Glutamatergic neuron (in vitro differentiated cells): Measurements from ENCODE around the gene MARK2. TPM values are rescaled to one million over a fixed set of nuclear protein-coding genes. Genes with fewer than 3 reads are reported as not detected.

Source experiments
- DNase-seq: peaks from one replicate; pipeline ENCODE4 v3.0.0; 2022
- H3K27ac Mint-ChIP-seq: one replicate; pipeline ENCODE4 v1.8.0; 2020; ENCODE audit warnings: mild to moderate bottlenecking, mixed read lengths, inconsistent platforms; ENCODE audit not compliant: unreplicated experiment
- H3K27me3 Mint-ChIP-seq: one replicate; pipeline ENCODE4 v1.8.0; 2020; ENCODE audit warnings: mild to moderate bottlenecking, moderate library complexity, mixed read lengths, inconsistent platforms; ENCODE audit not compliant: unreplicated experiment
- H3K36me3 Mint-ChIP-seq: one replicate; pipeline ENCODE4 v1.8.0; 2020; ENCODE audit warnings: mild to moderate bottlenecking, mixed read lengths, inconsistent platforms; ENCODE audit not compliant: unreplicated experiment
- H3K4me1 Mint-ChIP-seq: one replicate; pipeline ENCODE4 v1.8.0; 2020; ENCODE audit warnings: mild to moderate bottlenecking, low read depth, mixed read lengths, inconsistent platforms; ENCODE audit not compliant: unreplicated experiment
- H3K4me3 Mint-ChIP-seq: one replicate; pipeline ENCODE4 v1.8.0; 2020; ENCODE audit warnings: mild to moderate bottlenecking, mixed read lengths, inconsistent platforms; ENCODE audit not compliant: unreplicated experiment
- H3K9me3 Mint-ChIP-seq: one replicate; pipeline ENCODE4 v1.8.0; 2020; ENCODE audit warnings: mild to moderate bottlenecking, moderate library complexity, mixed read lengths, inconsistent platforms; ENCODE audit not compliant: unreplicated experiment
- total RNA-seq: library from RNA; stranded (reverse); fragmentation: NEBNext Ultra II Directional; extraction: Animal tissue kit (Norgen Biotek cat#: 25700); gene quantifications from one replicate; pipeline ENCODE4 v1.2.1, GENCODE V29; 2021; ENCODE audit not compliant: unreplicated experiment
- TF ChIP-seq, protein P1 (sequence below): fragments of 200-600 bp; sonication (generic); IDR thresholded peaks from one replicate; pipeline ENCODE4 v1.5.0; 2021; ENCODE audit not compliant: partially characterized antibody, unreplicated experiment

The MARK2 gene
- total RNA-seq, 1 donor from 2014 or later: 76.8 TPM

DNA sequence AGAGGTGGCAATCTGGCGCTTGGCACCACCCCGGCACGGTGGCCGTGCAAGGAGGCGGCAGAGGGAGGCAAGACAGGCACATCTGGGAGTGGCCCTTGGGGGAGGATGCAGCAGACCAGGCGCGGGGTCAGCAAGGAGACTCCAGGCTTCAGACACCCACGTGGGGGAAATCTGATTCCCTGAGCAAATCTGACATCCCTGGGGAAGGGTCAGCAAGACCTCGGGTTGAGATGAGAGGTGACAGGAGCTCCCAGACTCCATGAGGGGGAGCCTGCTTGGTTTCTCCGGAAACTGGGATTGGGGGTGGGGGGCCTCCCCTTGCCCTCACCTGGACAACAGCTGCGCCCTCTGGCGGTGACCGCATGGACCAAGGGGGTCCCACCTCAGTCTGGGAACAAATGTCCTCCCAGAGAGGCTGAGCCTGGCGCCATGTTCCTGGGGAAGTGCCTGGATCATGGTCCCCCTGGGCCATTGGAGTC lies 82.1 kb downstream of the MARK2 start:
- H3K27me3 Mint-ChIP-seq: peaks cover 16% of the 10 kb centered on the region
- peaks cover 10% of the 10 kb centered on the region for H3K4me1 Mint-ChIP-seq
- TF ChIP-seq, protein P1, sequence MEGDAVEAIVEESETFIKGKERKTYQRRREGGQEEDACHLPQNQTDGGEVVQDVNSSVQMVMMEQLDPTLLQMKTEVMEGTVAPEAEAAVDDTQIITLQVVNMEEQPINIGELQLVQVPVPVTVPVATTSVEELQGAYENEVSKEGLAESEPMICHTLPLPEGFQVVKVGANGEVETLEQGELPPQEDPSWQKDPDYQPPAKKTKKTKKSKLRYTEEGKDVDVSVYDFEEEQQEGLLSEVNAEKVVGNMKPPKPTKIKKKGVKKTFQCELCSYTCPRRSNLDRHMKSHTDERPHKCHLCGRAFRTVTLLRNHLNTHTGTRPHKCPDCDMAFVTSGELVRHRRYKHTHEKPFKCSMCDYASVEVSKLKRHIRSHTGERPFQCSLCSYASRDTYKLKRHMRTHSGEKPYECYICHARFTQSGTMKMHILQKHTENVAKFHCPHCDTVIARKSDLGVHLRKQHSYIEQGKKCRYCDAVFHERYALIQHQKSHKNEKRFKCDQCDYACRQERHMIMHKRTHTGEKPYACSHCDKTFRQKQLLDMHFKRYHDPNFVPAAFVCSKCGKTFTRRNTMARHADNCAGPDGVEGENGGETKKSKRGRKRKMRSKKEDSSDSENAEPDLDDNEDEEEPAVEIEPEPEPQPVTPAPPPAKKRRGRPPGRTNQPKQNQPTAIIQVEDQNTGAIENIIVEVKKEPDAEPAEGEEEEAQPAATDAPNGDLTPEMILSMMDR: peak; percentile 62
- peak overlapping the region; percentile 79 for H3K4me3 Mint-ChIP-seq
- no peaks in the 10 kb centered on the region for H3K36me3 Mint-ChIP-seq
- H3K27ac Mint-ChIP-seq: peak overlapping the region; percentile 85
- DNase-seq: peak; percentile 68
- H3K9me3 Mint-ChIP-seq: peaks cover 12% of the 10 kb centered on the region

GRCh38 chr11:63922673-63923192 lies 83.8 kb downstream of the MARK2 start:
- H3K27me3 Mint-ChIP-seq: peaks cover 14% of the 10 kb centered on the region
- DNase-seq: no peak
- no peak overlapping the region for H3K4me3 Mint-ChIP-seq
- H3K4me1 Mint-ChIP-seq: peaks cover 8% of the 10 kb centered on the region
- no peaks in the 10 kb centered on the region for H3K36me3 Mint-ChIP-seq
- TF ChIP-seq, protein P1: no peak
- peak overlapping the region; percentile 62 for H3K27ac Mint-ChIP-seq
- peaks cover 12% of the 10 kb centered on the region for H3K9me3 Mint-ChIP-seq

DNA sequence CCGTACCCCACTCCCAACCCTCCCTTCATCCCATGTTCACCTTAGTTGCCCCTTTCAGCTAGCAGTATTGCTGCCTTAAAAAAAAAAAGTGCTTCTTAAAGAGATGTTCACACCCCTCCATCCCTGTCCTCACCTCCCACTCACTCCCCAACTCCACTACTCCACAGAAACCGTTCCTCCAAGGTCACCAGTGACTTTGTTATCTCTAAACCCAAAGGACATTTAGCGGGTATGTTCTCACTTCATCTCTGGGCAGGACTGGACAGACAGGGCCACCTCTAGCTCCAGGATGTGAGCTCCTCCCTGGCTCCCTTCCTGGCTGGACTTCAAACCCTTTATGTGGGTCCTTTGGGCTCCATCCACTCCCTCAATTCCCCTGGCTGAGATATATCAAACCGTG lies 84.4 kb downstream of the MARK2 start:
- H3K4me3 Mint-ChIP-seq: no peak overlapping the region
- H3K27ac Mint-ChIP-seq: no peak overlapping the region
- H3K36me3 Mint-ChIP-seq: no peaks in the 10 kb centered on the region
- H3K27me3 Mint-ChIP-seq: peaks cover 17% of the 10 kb centered on the region
- DNase-seq: no peak
- TF ChIP-seq, protein P1: no peak
- peaks cover 12% of the 10 kb centered on the region for H3K9me3 Mint-ChIP-seq
- peaks cover 8% of the 10 kb centered on the region for H3K4me1 Mint-ChIP-seq

DNA sequence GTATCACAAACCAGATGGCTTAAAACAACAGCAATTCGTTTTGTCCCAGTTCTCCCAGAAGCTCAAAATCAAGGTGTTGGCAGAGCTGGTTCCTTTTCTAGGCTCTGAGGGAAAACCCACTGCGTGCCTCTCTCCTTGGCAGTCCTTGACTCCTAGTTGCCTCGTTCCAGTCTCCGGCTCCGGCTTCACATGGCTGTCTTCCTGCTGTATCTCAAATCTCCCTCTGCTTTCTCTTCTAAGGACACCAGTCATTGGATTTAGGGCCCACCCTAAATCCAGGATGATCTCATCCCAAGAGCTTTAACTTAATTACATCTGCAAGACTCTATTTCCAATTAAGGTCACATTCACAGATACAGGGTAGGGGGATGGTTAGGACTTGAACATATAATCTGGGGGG lies 90.7 kb downstream of the MARK2 start:
- H3K27me3 Mint-ChIP-seq: peaks cover 13% of the 10 kb centered on the region

DNA sequence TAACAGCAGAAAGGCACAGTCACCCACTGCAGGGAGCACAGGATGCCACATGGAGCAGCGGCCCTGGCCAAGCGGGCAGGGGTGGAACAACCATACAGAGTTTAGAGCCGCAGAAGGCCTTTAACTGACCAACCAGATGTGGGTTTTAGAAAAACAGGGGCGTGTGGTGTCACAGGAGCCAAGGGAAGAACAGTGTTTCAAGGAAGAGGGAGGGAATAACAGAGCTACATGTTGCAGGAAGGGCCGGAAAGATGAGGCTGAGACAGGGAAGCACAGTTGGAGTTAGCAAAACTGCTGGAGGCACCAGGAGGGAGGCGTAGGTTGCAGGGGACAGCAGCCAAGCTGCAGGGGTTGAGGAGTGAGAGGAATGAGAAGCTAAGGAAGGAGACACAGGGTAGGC lies 92.1 kb downstream of the MARK2 start:
- peaks cover 6% of the 10 kb centered on the region for H3K4me1 Mint-ChIP-seq
- peak overlapping the region; percentile 53 for H3K4me3 Mint-ChIP-seq
- no peak overlapping the region for H3K27ac Mint-ChIP-seq
- DNase-seq: no peak
- peaks cover 2% of the 10 kb centered on the region for H3K9me3 Mint-ChIP-seq
- peaks cover 14% of the 10 kb centered on the region for H3K27me3 Mint-ChIP-seq
- TF ChIP-seq, protein P1: no peak
- H3K36me3 Mint-ChIP-seq: no peaks in the 10 kb centered on the region

More for the DNA sequence above, 90.7 kb downstream of the MARK2 start:
- TF ChIP-seq, protein P1: no peak
- no peak for DNase-seq
- Mint-ChIP-seq H3K9me3 (peaks cover 2% of the 10 kb centered on the region), H3K4me3 (no peak overlapping the region), H3K36me3 (no peaks in the 10 kb centered on the region), H3K4me1 (peaks cover 3% of the 10 kb centered on the region), H3K27ac (no peak overlapping the region)
